HCT116 (cell line): Measurements from ENCODE around the gene HMGCS2. TPM values are rescaled to one million over a fixed set of nuclear protein-coding genes. Genes with fewer than 3 reads are reported as not detected.

Experiments
- ATAC-seq: fragments of 200-7000 bp; cut with Tn5 transposase; 2 replicates; pipeline ENCODE4 v1.9.1; 2020; ENCODE audit warnings: mild to moderate bottlenecking, moderate library complexity
- BruUV-seq: library from RNA; stranded (reverse); fragments of 400-500 nt; replicated peaks from 2 replicates; lab custom pipeline; 2021; lab: Mats Ljungman, UMichigan
- CTCF ChIA-PET: fragments of 300-600 bp; sonication (Branson Sonifier 250); formaldehyde crosslinking; loops from one replicate; lab custom pipeline; 2021; ENCODE audit warnings: antibody characterized with exemption; lab: Charles Lee
- POLR2A ChIA-PET: fragments of 300-600, 350-600 bp; sonication (Branson Sonifier 250); formaldehyde crosslinking; loops from one replicate; lab custom pipeline; 2021; ENCODE audit warnings: antibody characterized with exemption; lab: Charles Lee
- RAD21 ChIA-PET, 2 experiments: fragments of 300-600 bp; sonication (Branson Sonifier 250); formaldehyde crosslinking; loops; one replicate each; lab custom pipeline; 2023; ENCODE audit warnings: low total read pairs in 2 of 2; ENCODE audit not compliant: uncharacterized antibody in 2 of 2, unreplicated experiment in 2 of 2, low non-redundant PET in 1 of 2; lab: Charles Lee
- DNase-seq: peaks from one replicate; pipeline ENCODE4 v3.0.0-alpha.2; 2010; ENCODE audit warnings: low read depth, low spot score
- H2AFZ ChIP-seq: fragments of 200-600 bp; shearing (Covaris generic), sonication (generic); 2 replicates; pipeline ENCODE4 v1.6.1; 2017; ENCODE audit warnings: low read depth, mixed run types, mixed read lengths, antibody characterized with exemption, low read length; ENCODE audit not compliant: poor library complexity, severe bottlenecking
- H3K27ac ChIP-seq: 2 replicates; pipeline ENCODE4 v1.5.1; 2012; ENCODE audit warnings: low read depth, low read length
- H3K27me3 ChIP-seq: fragments of 200-600 bp; sonication (generic); 2 replicates; pipeline ENCODE4 v1.6.1; 2016; ENCODE audit warnings: mixed run types, low read length, mixed read lengths; ENCODE audit not compliant: insufficient read depth
- H3K36me3 ChIP-seq, 2 experiments: fragments of 200-500 bp in 1 of 2; fragments of 200-600 bp in 1 of 2; sonication (Bioruptor generic) in 1 of 2; sonication (generic) in 1 of 2; 2 replicates each; pipeline versions ENCODE4 v1.5.1 to v1.6.1; 2014 to 2016; ENCODE audit warnings: low read length in 2 of 2, inconsistent platforms in 1 of 2, mixed read lengths in 1 of 2, mixed run types in 1 of 2; ENCODE audit not compliant: insufficient read depth in 2 of 2, control insufficient read depth in 1 of 2
- H3K4me1 ChIP-seq, 2 experiments: fragments of 200-600 bp in 1 of 2; sonication (generic) in 1 of 2; 2 replicates each; pipeline versions ENCODE4 v1.5.1 to v1.6.1; 2012 to 2017; ENCODE audit warnings: low read length in 2 of 2, inconsistent platforms in 1 of 2, mild to moderate bottlenecking in 1 of 2, mixed read lengths in 1 of 2, mixed run types in 1 of 2, moderate library complexity in 1 of 2; ENCODE audit not compliant: insufficient read depth in 2 of 2, control insufficient read depth in 1 of 2
- H3K4me2 ChIP-seq: fragments of 200-600 bp; sonication (generic); 2 replicates; pipeline ENCODE4 v1.6.1; 2017; ENCODE audit warnings: mixed run types, low read length, mixed read lengths
- H3K4me3 ChIP-seq, 2 experiments: fragments of 200-600 bp in 1 of 2; sonication (generic) in 1 of 2; replicated peaks in 1 of 2; 2 replicates each; pipeline ENCODE4 v1.5.1; 2011 to 2016; ENCODE audit warnings: low read length in 2 of 2, control low read depth in 1 of 2, low read depth in 1 of 2, mild to moderate bottlenecking in 1 of 2, mixed read lengths in 1 of 2, mixed run types in 1 of 2
- H3K79me2 ChIP-seq: fragments of 200-600 bp; sonication (generic); 2 replicates; pipeline ENCODE4 v1.6.1; 2017; ENCODE audit warnings: mild to moderate bottlenecking, mixed run types, low read length, moderate library complexity, mixed read lengths; ENCODE audit not compliant: insufficient read depth
- H3K9ac ChIP-seq: fragments of 200-600 bp; sonication (generic); 2 replicates; pipeline ENCODE4 v1.6.1; 2016; ENCODE audit warnings: low read length, mixed read lengths
- H3K9me2 ChIP-seq: fragments of 200-600 bp; sonication (generic), shearing (Covaris generic); 2 replicates; pipeline ENCODE4 v1.6.1; 2017; ENCODE audit warnings: mixed run types, mild to moderate bottlenecking, moderate library complexity; ENCODE audit not compliant: insufficient read depth
- H3K9me3 ChIP-seq, 2 experiments: fragments of 200-500 bp in 1 of 2; fragments of 200-600 bp in 1 of 2; sonication (Bioruptor generic) in 1 of 2; sonication (generic) in 1 of 2; 2 replicates each; pipeline ENCODE4 v1.6.1; 2014 to 2017; ENCODE audit warnings: low read length in 2 of 2, mixed read lengths in 2 of 2, inconsistent platforms in 1 of 2, low read depth in 1 of 2, mild to moderate bottlenecking in 1 of 2, mixed run types in 1 of 2, moderate library complexity in 1 of 2; ENCODE audit not compliant: control insufficient read depth in 1 of 2, insufficient read depth in 1 of 2
- H4K20me1 ChIP-seq: fragments of 200-600 bp; sonication (generic), shearing (Covaris generic); 2 replicates; pipeline ENCODE4 v1.6.1; 2017; ENCODE audit warnings: mixed run types, mild to moderate bottlenecking, moderate library complexity; ENCODE audit not compliant: insufficient read depth
- CBX3 ChIP-seq: IDR thresholded peaks from 2 replicates; pipeline ENCODE4 v1.6.1; 2012; ENCODE audit warnings: low read depth
- EZH2 ChIP-seq: fragments of 200-600 bp; sonication (generic); IDR thresholded peaks from 2 replicates; pipeline ENCODE4 v1.6.1; 2017; ENCODE audit warnings: antibody characterized with exemption, mixed run types
- EZH2phosphoT487 ChIP-seq: fragments of 200-600 bp; IDR thresholded peaks from 2 replicates; pipeline ENCODE4 v1.6.1; 2018; ENCODE audit warnings: antibody characterized with exemption, borderline replicate concordance
- FOSL1 ChIP-seq: IDR thresholded peaks from 2 replicates; pipeline ENCODE4 v1.6.1; 2012; ENCODE audit warnings: low read depth
- POLR2A ChIP-seq: IDR thresholded peaks from 2 replicates; pipeline ENCODE4 v1.7.0; 2011; ENCODE audit warnings: borderline replicate concordance; ENCODE audit not compliant: insufficient read depth, insufficient read length; ENCODE audit errors: extremely low read depth
- RAD21 ChIP-seq: IDR thresholded peaks from 2 replicates; pipeline ENCODE4 v1.6.1; 2012; ENCODE audit warnings: low read depth, mild to moderate bottlenecking
- SIN3A ChIP-seq: IDR thresholded peaks from 2 replicates; pipeline ENCODE4 v1.6.1; 2012; ENCODE audit warnings: low read depth
- TCF7L2 ChIP-seq: IDR thresholded peaks from 2 replicates; pipeline ENCODE4 v1.7.0; 2011; ENCODE audit warnings: borderline replicate concordance, inconsistent platforms; ENCODE audit not compliant: insufficient read depth, insufficient read length; ENCODE audit errors: extremely low read depth
- YY1 ChIP-seq: IDR thresholded peaks from 2 replicates; pipeline ENCODE4 v1.6.1; 2011; ENCODE audit warnings: low read length, low read depth, moderate library complexity, mild to moderate bottlenecking; ENCODE audit not compliant: insufficient replicate concordance; ENCODE audit errors: extremely low read depth
- ZFX ChIP-seq: fragments of 450-650 bp; IDR thresholded peaks from 2 replicates; pipeline ENCODE4 v1.6.1; 2017
- ZNF274 ChIP-seq: fragments of 200-500 bp; sonication (Bioruptor generic); IDR thresholded peaks from 2 replicates; pipeline ENCODE4 v1.6.1; 2014; ENCODE audit warnings: mild to moderate bottlenecking, low read depth, low read length, inconsistent platforms
- intact Hi-C: fragments of 100-400 bp; cut with micrococcal nuclease; formaldehyde crosslinking; loops from 2 replicates; pipeline ENCODE4 v1.10.0; 2022
- total RNA-seq: library from RNA; stranded (reverse); gene quantifications from one replicate; pipeline ENCODE4 v1.2.1, GENCODE V29; 2021; ENCODE audit not compliant: unreplicated experiment
- TF ChIP-seq, protein P1 (sequence below), 3 experiments: fragments of 200-600 bp in 1 of 3; sonication (generic) in 1 of 3; IDR thresholded peaks in 2 of 3; conservative IDR thresholded peaks in 1 of 3; 2 replicates each; pipeline ENCODE4 v1.5.1; 2012 to 2017; ENCODE audit warnings: low read depth in 2 of 3, low read length in 2 of 3, antibody characterized with exemption in 1 of 3, borderline replicate concordance in 1 of 3, control low read depth in 1 of 3, mild to moderate bottlenecking in 1 of 3, mixed read lengths in 1 of 3, mixed run types in 1 of 3, moderate library complexity in 1 of 3; ENCODE audit not compliant: insufficient read depth in 1 of 3
- TF ChIP-seq, protein P2 (sequence below): IDR thresholded peaks from 2 replicates; pipeline ENCODE4 v1.6.1; 2012
- TF ChIP-seq, protein P3 (sequence below): IDR thresholded peaks from 2 replicates; pipeline ENCODE4 v1.6.1; 2012; ENCODE audit warnings: low read depth
- TF ChIP-seq, protein P4 (sequence below): IDR thresholded peaks from 2 replicates; pipeline ENCODE4 v1.6.1; 2011; ENCODE audit warnings: mild to moderate bottlenecking, low read length, moderate library complexity; ENCODE audit not compliant: insufficient replicate concordance; ENCODE audit errors: extremely low read depth

HMGCS2 gene
- total RNA-seq, 1 experiment from 2014 or later = 0.20 TPM

DNA sequence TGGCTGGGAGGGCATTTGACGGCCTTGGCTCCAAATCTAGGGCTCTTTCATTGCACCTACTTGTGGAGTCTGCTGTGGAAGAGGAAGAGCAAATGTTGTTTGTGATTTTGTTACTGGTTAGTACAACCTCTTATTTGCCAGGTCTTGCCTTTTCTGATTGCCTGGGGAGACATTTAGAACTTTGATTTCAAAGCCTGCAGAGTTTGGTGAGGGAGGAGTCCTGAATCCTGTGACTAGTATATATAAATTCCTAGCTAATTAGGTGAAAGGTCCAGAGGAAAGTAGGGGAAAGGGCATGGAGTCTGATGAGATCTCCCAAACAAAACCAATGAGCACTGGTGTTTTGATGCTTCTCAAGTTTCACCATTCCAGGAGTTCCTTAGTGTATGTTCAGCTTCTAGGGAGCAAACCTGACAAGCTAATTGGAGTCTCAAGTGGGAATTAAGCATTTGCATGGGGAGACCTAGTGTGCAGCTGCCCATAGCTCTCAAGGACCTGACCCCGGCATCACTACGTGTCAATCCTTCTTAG lies 5.1 kb upstream of the HMGCS2 start:
- TF ChIP-seq POLR2A (no peak), FOSL1 (no peak), RAD21 (no peak), ZNF274 (no peak), ZFX (no peak), EZH2phosphoT487 (no peak), CBX3 (no peak), TCF7L2 (no peak), YY1 (no peak), SIN3A (no peak), EZH2 (no peak)
- TF ChIP-seq, protein P1, sequence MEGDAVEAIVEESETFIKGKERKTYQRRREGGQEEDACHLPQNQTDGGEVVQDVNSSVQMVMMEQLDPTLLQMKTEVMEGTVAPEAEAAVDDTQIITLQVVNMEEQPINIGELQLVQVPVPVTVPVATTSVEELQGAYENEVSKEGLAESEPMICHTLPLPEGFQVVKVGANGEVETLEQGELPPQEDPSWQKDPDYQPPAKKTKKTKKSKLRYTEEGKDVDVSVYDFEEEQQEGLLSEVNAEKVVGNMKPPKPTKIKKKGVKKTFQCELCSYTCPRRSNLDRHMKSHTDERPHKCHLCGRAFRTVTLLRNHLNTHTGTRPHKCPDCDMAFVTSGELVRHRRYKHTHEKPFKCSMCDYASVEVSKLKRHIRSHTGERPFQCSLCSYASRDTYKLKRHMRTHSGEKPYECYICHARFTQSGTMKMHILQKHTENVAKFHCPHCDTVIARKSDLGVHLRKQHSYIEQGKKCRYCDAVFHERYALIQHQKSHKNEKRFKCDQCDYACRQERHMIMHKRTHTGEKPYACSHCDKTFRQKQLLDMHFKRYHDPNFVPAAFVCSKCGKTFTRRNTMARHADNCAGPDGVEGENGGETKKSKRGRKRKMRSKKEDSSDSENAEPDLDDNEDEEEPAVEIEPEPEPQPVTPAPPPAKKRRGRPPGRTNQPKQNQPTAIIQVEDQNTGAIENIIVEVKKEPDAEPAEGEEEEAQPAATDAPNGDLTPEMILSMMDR (IDR thresholded peaks at IDR 0.05 in 2 of 3, conservative IDR thresholded peaks at IDR 0.05 in 1 of 3; ENCODE audit: borderline replicate concordance in 1 of 3, insufficient read depth in 1 of 3, low read depth in 2 of 3, low read length in 2 of 3) = no peak
- TF ChIP-seq, protein P2, sequence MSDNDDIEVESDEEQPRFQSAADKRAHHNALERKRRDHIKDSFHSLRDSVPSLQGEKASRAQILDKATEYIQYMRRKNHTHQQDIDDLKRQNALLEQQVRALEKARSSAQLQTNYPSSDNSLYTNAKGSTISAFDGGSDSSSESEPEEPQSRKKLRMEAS = no peak
- TF ChIP-seq, protein P3, sequence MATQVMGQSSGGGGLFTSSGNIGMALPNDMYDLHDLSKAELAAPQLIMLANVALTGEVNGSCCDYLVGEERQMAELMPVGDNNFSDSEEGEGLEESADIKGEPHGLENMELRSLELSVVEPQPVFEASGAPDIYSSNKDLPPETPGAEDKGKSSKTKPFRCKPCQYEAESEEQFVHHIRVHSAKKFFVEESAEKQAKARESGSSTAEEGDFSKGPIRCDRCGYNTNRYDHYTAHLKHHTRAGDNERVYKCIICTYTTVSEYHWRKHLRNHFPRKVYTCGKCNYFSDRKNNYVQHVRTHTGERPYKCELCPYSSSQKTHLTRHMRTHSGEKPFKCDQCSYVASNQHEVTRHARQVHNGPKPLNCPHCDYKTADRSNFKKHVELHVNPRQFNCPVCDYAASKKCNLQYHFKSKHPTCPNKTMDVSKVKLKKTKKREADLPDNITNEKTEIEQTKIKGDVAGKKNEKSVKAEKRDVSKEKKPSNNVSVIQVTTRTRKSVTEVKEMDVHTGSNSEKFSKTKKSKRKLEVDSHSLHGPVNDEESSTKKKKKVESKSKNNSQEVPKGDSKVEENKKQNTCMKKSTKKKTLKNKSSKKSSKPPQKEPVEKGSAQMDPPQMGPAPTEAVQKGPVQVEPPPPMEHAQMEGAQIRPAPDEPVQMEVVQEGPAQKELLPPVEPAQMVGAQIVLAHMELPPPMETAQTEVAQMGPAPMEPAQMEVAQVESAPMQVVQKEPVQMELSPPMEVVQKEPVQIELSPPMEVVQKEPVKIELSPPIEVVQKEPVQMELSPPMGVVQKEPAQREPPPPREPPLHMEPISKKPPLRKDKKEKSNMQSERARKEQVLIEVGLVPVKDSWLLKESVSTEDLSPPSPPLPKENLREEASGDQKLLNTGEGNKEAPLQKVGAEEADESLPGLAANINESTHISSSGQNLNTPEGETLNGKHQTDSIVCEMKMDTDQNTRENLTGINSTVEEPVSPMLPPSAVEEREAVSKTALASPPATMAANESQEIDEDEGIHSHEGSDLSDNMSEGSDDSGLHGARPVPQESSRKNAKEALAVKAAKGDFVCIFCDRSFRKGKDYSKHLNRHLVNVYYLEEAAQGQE = no peak
- TF ChIP-seq, protein P4, sequence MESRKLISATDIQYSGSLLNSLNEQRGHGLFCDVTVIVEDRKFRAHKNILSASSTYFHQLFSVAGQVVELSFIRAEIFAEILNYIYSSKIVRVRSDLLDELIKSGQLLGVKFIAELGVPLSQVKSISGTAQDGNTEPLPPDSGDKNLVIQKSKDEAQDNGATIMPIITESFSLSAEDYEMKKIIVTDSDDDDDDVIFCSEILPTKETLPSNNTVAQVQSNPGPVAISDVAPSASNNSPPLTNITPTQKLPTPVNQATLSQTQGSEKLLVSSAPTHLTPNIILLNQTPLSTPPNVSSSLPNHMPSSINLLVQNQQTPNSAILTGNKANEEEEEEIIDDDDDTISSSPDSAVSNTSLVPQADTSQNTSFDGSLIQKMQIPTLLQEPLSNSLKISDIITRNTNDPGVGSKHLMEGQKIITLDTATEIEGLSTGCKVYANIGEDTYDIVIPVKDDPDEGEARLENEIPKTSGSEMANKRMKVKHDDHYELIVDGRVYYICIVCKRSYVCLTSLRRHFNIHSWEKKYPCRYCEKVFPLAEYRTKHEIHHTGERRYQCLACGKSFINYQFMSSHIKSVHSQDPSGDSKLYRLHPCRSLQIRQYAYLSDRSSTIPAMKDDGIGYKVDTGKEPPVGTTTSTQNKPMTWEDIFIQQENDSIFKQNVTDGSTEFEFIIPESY = no peak
- ChIA-PET RAD21 (no interaction called here), CTCF (interaction anchor here (0.6 kb wide), 1 partner anchor 35 kb away, joined by 3 read pairs; no protein-coding TSS in a partner anchor), POLR2A (no interaction called here)
- Histone ChIP-seq H4K20me1 (no peaks in the 10 kb centered on the region), H3K4me3 (no peak overlapping the region), H3K79me2 (no peaks in the 10 kb centered on the region), H3K4me1 (peaks cover 2 to 7% of the 10 kb centered on the region in 2 experiments; a peak in 2 of 4 replicates), H3K9me3 (no peaks in the 10 kb centered on the region), H3K27me3 (no peaks in the 10 kb centered on the region), H3K4me2 (no peak overlapping the region), H3K9me2 (no peaks in the 10 kb centered on the region), H3K36me3 (no peaks in the 10 kb centered on the region), H3K9ac (no peak overlapping the region), H3K27ac (no peak overlapping the region), H2AFZ (no peak overlapping the region)
- ATAC-seq (no peak), DNase-seq (no peak)
- BruUV-seq = no TSS peak
- intact Hi-C loops = no loop called here
